ENCODE measurements around the gene STEAP1.
"Not testable (repeated sequence)": the region's sequence is repeated elsewhere in the genome, so short reads cannot be mapped to it uniquely, and the experiment has no call there.

- peak; percentile 2 for TF ChIP-seq CTCF (IDR thresholded peaks at IDR 0.05; ENCODE audit: borderline replicate concordance, extremely low read depth, low read length, poor library complexity, severe bottlenecking)
- not testable (repeated sequence) for TF ChIP-seq EZH2 (IDR thresholded peaks at IDR 0.05; ENCODE audit: borderline replicate concordance, low read depth, low read length, severe bottlenecking)
These were observed 39.3 kb upstream of the STEAP1 start for GRCh38 chr7:90114972-90115371.

Measured in DND-41 (cell line).